Duodenal mucosa (tissue), 2 donors: Measurements from ENCODE around the gene NQO2.
"Not testable (repeated sequence)": the region's sequence is repeated elsewhere in the genome, so short reads cannot be mapped to it uniquely, and the experiment has no call there.

Experiments
- H3K27ac ChIP-seq: one replicate; pipeline ENCODE4 v1.7.0; 2013; ENCODE audit warnings: low read depth, low read length
- H3K27me3 ChIP-seq, 2 donors: one replicate each; pipeline ENCODE4 v1.7.0; 2013; ENCODE audit warnings: low read length in 2 of 2, control low read depth in 1 of 2; ENCODE audit not compliant: insufficient read depth in 2 of 2, control insufficient read depth in 1 of 2
- H3K36me3 ChIP-seq, 2 donors: one replicate each; pipeline ENCODE4 v1.7.0; 2013; ENCODE audit warnings: low read length in 2 of 2, control low read depth in 1 of 2; ENCODE audit not compliant: insufficient read depth in 2 of 2, control insufficient read depth in 1 of 2
- H3K4me1 ChIP-seq, 2 donors: one replicate each; pipeline ENCODE4 v1.7.0; 2013; ENCODE audit warnings: low read length in 2 of 2, control low read depth in 1 of 2; ENCODE audit not compliant: insufficient read depth in 2 of 2, control insufficient read depth in 1 of 2
- H3K4me3 ChIP-seq, 2 donors: one replicate each; pipeline ENCODE4 v1.7.0; 2013; ENCODE audit warnings: low read length in 2 of 2, low read depth in 1 of 2
- H3K9ac ChIP-seq, 2 donors: one replicate each; pipeline ENCODE4 v1.7.0; 2013; ENCODE audit warnings: low read length in 2 of 2, low read depth in 1 of 2
- H3K9me3 ChIP-seq, 2 donors: one replicate each; pipeline ENCODE4 v1.7.0; 2013; ENCODE audit warnings: low read length in 2 of 2, control low read depth in 1 of 2; ENCODE audit not compliant: control insufficient read depth in 1 of 2

The NQO2 gene

GRCh38 chr6:2969549-2969948, 30.1 kb upstream of the NQO2 start:
- Histone ChIP-seq H3K4me1 (peaks cover 18 to 33% of the 10 kb centered on the region in 2 donors), H3K9ac (peak overlapping the region; percentile 64 to 77), H3K4me3 (peak overlapping the region; percentile 17 to 27), H3K27me3 (no peaks in the 10 kb centered on the region), H3K27ac (peak overlapping the region; percentile 23), H3K36me3 (peaks cover 0 to 9% of the 10 kb centered on the region in 2 donors), H3K9me3 (no peaks in the 10 kb centered on the region)

GRCh38 chr6:2970034-2970685, 29.5 kb upstream of the NQO2 start:
- H3K27ac ChIP-seq = peak overlapping the region; percentile 95
- H3K9ac ChIP-seq = peak overlapping the region; percentile 64 to 77
- H3K36me3 ChIP-seq = peaks cover 0 to 9% of the 10 kb centered on the region in 2 donors
- H3K4me1 ChIP-seq = peaks cover 18 to 33% of the 10 kb centered on the region in 2 donors
- H3K27me3 ChIP-seq = no peaks in the 10 kb centered on the region
- no peaks in the 10 kb centered on the region for H3K9me3 ChIP-seq
- H3K4me3 ChIP-seq = peak overlapping the region; percentile 65 to 83

- Histone ChIP-seq H3K4me1 (peaks cover 13 to 29% of the 10 kb centered on the region in 2 donors), H3K4me3 (peak overlapping the region; percentile 65 to 83), H3K27me3 (no peaks in the 10 kb centered on the region), H3K9me3 (no peaks in the 10 kb centered on the region), H3K27ac (peak overlapping the region; percentile 95), H3K36me3 (peaks cover 0 to 9% of the 10 kb centered on the region in 2 donors), H3K9ac (peak overlapping the region; percentile 64 to 77)
Observed at GRCh38 chr6:2970753-2971419, 28.8 kb upstream of the NQO2 start.

- H3K4me1 ChIP-seq = peaks cover 8 to 25% of the 10 kb centered on the region in 2 donors
- H3K27me3 ChIP-seq = no peaks in the 10 kb centered on the region
- peaks cover 0 to 9% of the 10 kb centered on the region in 2 donors for H3K36me3 ChIP-seq
- peak within 1 kb of the TSS; percentile 64 to 81 for H3K9ac ChIP-seq
- H3K4me3 ChIP-seq = peak within 1 kb of the TSS; percentile 65 to 83
- H3K27ac ChIP-seq = peak within 1 kb of the TSS; percentile 95
- H3K9me3 ChIP-seq = no peaks in the 10 kb centered on the region
Observed at GRCh38 chr6:2971420-2972218, 28.1 kb upstream of the NQO2 start, which contains the start of gene SERPINB6. SERPINB6 (minus strand) TSS chr6:2971567; CDS start chr6:2959332, 12,235 bp downstream.

GRCh38 chr6:2972219-2972487, 27.5 kb upstream of the NQO2 start:
- H3K27me3 ChIP-seq, H3K9me3 ChIP-seq, H3K36me3 ChIP-seq: not testable (repeated sequence)
- Histone ChIP-seq H3K4me1 (peaks cover 12 to 19% of the 10 kb centered on the region in 2 donors), H3K27ac (peak overlapping the region; percentile 95), H3K9ac (peak overlapping the region; percentile 64 to 81), H3K4me3 (peak overlapping the region in 1 of 2 donors; percentile 83)

- H3K4me3 ChIP-seq, H3K27me3 ChIP-seq, H3K36me3 ChIP-seq, H3K27ac ChIP-seq, H3K9me3 ChIP-seq, H3K9ac ChIP-seq: not testable (repeated sequence)
- H3K4me1 ChIP-seq = peaks cover 17 to 21% of the 10 kb centered on the region in 2 donors
Observed at GRCh38 chr6:2972685-2973084, 27.0 kb upstream of the NQO2 start.

- not testable (repeated sequence) for H3K9ac ChIP-seq, H3K27me3 ChIP-seq, H3K27ac ChIP-seq
Observed at GRCh38 chr6:2973180-2973579, 26.5 kb upstream of the NQO2 start.

GRCh38 chr6:2973676-2974075, 26.0 kb upstream of the NQO2 start:
- Histone ChIP-seq H3K4me3 (no peak overlapping the region), H3K4me1 (peaks cover 24 to 27% of the 10 kb centered on the region in 2 donors), H3K9me3 (no peaks in the 10 kb centered on the region), H3K36me3 (peaks cover 0 to 3% of the 10 kb centered on the region in 2 donors), H3K27me3 (no peaks in the 10 kb centered on the region), H3K9ac (no peak overlapping the region), H3K27ac (no peak overlapping the region)

More at GRCh38 chr6:2973180-2973579, 26.5 kb upstream of the NQO2 start:
- peaks cover 22 to 25% of the 10 kb centered on the region in 2 donors for H3K4me1 ChIP-seq
- not testable (repeated sequence) for H3K36me3 ChIP-seq, H3K4me3 ChIP-seq, H3K9me3 ChIP-seq

- Histone ChIP-seq H3K9me3 (no peaks in the 10 kb centered on the region), H3K27me3 (no peaks in the 10 kb centered on the region), H3K36me3 (no peaks in the 10 kb centered on the region), H3K4me3 (no peak overlapping the region), H3K9ac (no peak overlapping the region), H3K27ac (no peak overlapping the region), H3K4me1 (peaks cover 20 to 43% of the 10 kb centered on the region in 2 donors)
Observed at GRCh38 chr6:2976060-2976459, 23.6 kb upstream of the NQO2 start.

GRCh38 chr6:2976571-2977085, 23.1 kb upstream of the NQO2 start:
- Histone ChIP-seq H3K27me3 (no peaks in the 10 kb centered on the region), H3K9me3 (no peaks in the 10 kb centered on the region), H3K4me3 (no peak overlapping the region), H3K4me1 (peaks cover 26 to 49% of the 10 kb centered on the region in 2 donors), H3K9ac (no peak overlapping the region), H3K27ac (no peak overlapping the region), H3K36me3 (no peaks in the 10 kb centered on the region)
